Heart left ventricle (tissue), 13 donors: ENCODE measurements around the gene ATXN1.
"Not testable (repeated sequence)": the region's sequence is repeated elsewhere in the genome, so short reads cannot be mapped to it uniquely, and the experiment has no call there.

Experiments
- POLR2A ChIP-seq, 2 donors: fragments of 450-650 bp; IDR thresholded peaks; one replicate each; pipeline ENCODE4 v1.6.1; 2017; ENCODE audit warnings: antibody characterized with exemption in 2 of 2, mild to moderate bottlenecking in 2 of 2, moderate library complexity in 2 of 2
- TF ChIP-seq, protein P1 (sequence below), 12 donors: fragments of 200-600 bp; sonication (generic) in 4 of 12; IDR thresholded peaks; one replicate each; pipeline versions ENCODE4 v1.5.0 to v1.8.0; 2018 to 2022; ENCODE audit warnings: antibody characterized with exemption in 12 of 12, mild to moderate bottlenecking in 5 of 12
- donor health status: ischemic (EF 13 %, LVEDD 7.1; RV severe dilation, severe dysfunction).
- donor health status: DM: no; HTN: yes; CAD: no.
- donor health status: DM: no; HTN: no; CAD: no.
- donor health status: ischemic (EF 25% LVEDD 6.9; RV normal size, moderate dysfunction).
- donor health status: ischemic (EF 25% LVEDD 5.7; RV mildly dilated, moderate dysfunction).
- donor health status: ischemic (EF 35%, LVEDD 5.7; RV mildly dilated, moderate dysfunction).
- donor health status: nonischemic (EF 11% LVEDD 7.7; RV severe dilation, severe dysfunction).
- donor health status: DM: yes; HTN: yes; CAD: no.
- donor health status: PGD.
- donor health status: ischemic (EF 29% LVEDD 5.4; RV normal size, mild dysfunction).
- donor health status: nonischemic (EF 23%, LVEDD 6.1; RV moderate dilation, normal function).

DNA sequence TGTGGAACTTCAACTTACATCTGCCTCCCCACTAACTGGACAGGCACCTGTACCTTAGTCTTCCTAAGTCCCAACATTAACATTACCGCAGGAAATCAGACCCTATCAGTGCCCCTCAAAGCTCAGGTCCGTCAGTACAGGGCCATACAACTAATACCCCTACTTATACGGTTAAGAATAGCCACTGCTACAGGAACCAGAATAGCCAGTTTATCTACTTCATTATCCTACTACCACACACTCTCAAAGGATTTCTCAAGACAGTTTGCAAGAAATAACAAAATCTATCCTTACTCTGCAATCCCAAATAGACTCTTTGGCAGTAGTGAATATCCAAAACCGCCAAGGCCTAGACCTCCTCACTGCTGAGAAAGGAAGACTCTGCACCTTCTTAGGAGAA is 298.0 kb downstream of the ATXN1 start:
- TF ChIP-seq, protein P1, sequence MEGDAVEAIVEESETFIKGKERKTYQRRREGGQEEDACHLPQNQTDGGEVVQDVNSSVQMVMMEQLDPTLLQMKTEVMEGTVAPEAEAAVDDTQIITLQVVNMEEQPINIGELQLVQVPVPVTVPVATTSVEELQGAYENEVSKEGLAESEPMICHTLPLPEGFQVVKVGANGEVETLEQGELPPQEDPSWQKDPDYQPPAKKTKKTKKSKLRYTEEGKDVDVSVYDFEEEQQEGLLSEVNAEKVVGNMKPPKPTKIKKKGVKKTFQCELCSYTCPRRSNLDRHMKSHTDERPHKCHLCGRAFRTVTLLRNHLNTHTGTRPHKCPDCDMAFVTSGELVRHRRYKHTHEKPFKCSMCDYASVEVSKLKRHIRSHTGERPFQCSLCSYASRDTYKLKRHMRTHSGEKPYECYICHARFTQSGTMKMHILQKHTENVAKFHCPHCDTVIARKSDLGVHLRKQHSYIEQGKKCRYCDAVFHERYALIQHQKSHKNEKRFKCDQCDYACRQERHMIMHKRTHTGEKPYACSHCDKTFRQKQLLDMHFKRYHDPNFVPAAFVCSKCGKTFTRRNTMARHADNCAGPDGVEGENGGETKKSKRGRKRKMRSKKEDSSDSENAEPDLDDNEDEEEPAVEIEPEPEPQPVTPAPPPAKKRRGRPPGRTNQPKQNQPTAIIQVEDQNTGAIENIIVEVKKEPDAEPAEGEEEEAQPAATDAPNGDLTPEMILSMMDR (IDR thresholded peaks at IDR 0.05), result not testable (repeated sequence)
- TF ChIP-seq POLR2A (IDR thresholded peaks at IDR 0.05), result not testable (repeated sequence)
